CD4-positive, alpha-beta T cell (primary cell): ENCODE measurements around the gene NARF. TPM values are rescaled to one million over a fixed set of nuclear protein-coding genes. Genes with fewer than 3 reads are reported as not detected.

Experiments
- ATAC-seq: fragments of 200-7000 bp; cut with Tn5 transposase; one replicate; pipeline ENCODE4 v1.10.0; 2022; ENCODE audit warnings: mild to moderate bottlenecking; ENCODE audit not compliant: poor library complexity
- CTCF ChIA-PET: fragments of 350-600 bp; sonication (Branson Sonifier 250); formaldehyde crosslinking; loops from one replicate; lab custom pipeline; 2021; ENCODE audit warnings: antibody characterized with exemption, inconsistent platforms; lab: Charles Lee
- POLR2A ChIA-PET: fragments of 350-600 bp; sonication (Branson Sonifier 250); formaldehyde crosslinking; loops from one replicate; lab custom pipeline; 2021; ENCODE audit warnings: antibody characterized with exemption, inconsistent platforms; lab: Charles Lee
- DNase-seq, 14 experiments: peaks; one replicate each; pipeline ENCODE4 v3.0.0-alpha.2; 2013 to 2020; ENCODE audit warnings: mixed read lengths in 2 of 14
- H3K27ac ChIP-seq, 2 donors: one replicate each; pipeline versions ENCODE4 v1.5.1 to v1.7.0; 2013; ENCODE audit warnings: low read length in 2 of 2, low read depth in 1 of 2, mild to moderate bottlenecking in 1 of 2
- H3K27me3 ChIP-seq, 2 experiments: 1 replicate in 1 of 2; 2 replicates in 1 of 2; pipeline versions ENCODE4 v1.6.1 to v1.7.0; 2013; ENCODE audit warnings: low read length in 2 of 2, control low read depth in 1 of 2, mild to moderate bottlenecking in 1 of 2, moderate library complexity in 1 of 2; ENCODE audit not compliant: insufficient read depth in 2 of 2, control insufficient read depth in 1 of 2
- H3K36me3 ChIP-seq: one replicate; pipeline ENCODE4 v1.6.1; 2013; ENCODE audit warnings: low read length, control low read depth; ENCODE audit not compliant: insufficient read depth
- H3K4me1 ChIP-seq: one replicate; pipeline ENCODE4 v1.6.1; 2013; ENCODE audit warnings: low read length, control low read depth; ENCODE audit not compliant: insufficient read depth
- H3K4me3 ChIP-seq: one replicate; pipeline ENCODE4 v1.5.1; 2013; ENCODE audit warnings: mild to moderate bottlenecking, low read length, moderate library complexity
- H3K9me3 ChIP-seq, 2 experiments: 1 replicate in 1 of 2; 2 replicates in 1 of 2; pipeline versions ENCODE4 v1.6.1 to v1.7.0; 2013; ENCODE audit warnings: low read length in 2 of 2, mild to moderate bottlenecking in 2 of 2, control low read depth in 1 of 2, moderate library complexity in 1 of 2; ENCODE audit not compliant: control insufficient read depth in 1 of 2, insufficient read depth in 1 of 2
- H3K27ac Mint-ChIP-seq: one replicate; pipeline ENCODE4 v1.8.0; 2020; ENCODE audit warnings: mixed read lengths
- H3K27me3 Mint-ChIP-seq: one replicate; pipeline ENCODE4 v1.8.0; 2021; ENCODE audit warnings: mixed read lengths
- H3K36me3 Mint-ChIP-seq: one replicate; pipeline ENCODE4 v1.8.0; 2021; ENCODE audit warnings: low read depth, mixed read lengths
- H3K4me1 Mint-ChIP-seq: one replicate; pipeline ENCODE4 v1.8.0; 2021; ENCODE audit warnings: low read depth, mixed read lengths
- H3K4me3 Mint-ChIP-seq: one replicate; pipeline ENCODE4 v1.8.0; 2020; ENCODE audit warnings: mild to moderate bottlenecking, mixed read lengths
- H3K9me3 Mint-ChIP-seq: one replicate; pipeline ENCODE4 v1.8.0; 2020; ENCODE audit warnings: mixed read lengths
- intact Hi-C, 2 experiments: fragments of 100-400 bp; cut with DNase I in 1 of 2; cut with micrococcal nuclease in 1 of 2; formaldehyde crosslinking; loops; one replicate each; pipeline versions ENCODE4 v1.15.1 to v1.9.0; 2023 to 2025; cut with DNase I, micrococcal nuclease
- total RNA-seq, 174 experiments: library from RNA in 2 of 174; stranded (reverse) in 2 of 174; gene quantifications; one replicate each; pipeline ENCODE4 v1.2.3 and lab custom pipeline; 2021 to 2026
- TF ChIP-seq, protein P1 (sequence below): fragments of 200-600 bp; IDR thresholded peaks from one replicate; pipeline ENCODE4 v1.8.0; 2022; ENCODE audit warnings: antibody characterized with exemption, mild to moderate bottlenecking

The NARF gene
- total RNA-seq, 2 experiments from 2014 or later: 57.1 to 62.0 TPM

DNA sequence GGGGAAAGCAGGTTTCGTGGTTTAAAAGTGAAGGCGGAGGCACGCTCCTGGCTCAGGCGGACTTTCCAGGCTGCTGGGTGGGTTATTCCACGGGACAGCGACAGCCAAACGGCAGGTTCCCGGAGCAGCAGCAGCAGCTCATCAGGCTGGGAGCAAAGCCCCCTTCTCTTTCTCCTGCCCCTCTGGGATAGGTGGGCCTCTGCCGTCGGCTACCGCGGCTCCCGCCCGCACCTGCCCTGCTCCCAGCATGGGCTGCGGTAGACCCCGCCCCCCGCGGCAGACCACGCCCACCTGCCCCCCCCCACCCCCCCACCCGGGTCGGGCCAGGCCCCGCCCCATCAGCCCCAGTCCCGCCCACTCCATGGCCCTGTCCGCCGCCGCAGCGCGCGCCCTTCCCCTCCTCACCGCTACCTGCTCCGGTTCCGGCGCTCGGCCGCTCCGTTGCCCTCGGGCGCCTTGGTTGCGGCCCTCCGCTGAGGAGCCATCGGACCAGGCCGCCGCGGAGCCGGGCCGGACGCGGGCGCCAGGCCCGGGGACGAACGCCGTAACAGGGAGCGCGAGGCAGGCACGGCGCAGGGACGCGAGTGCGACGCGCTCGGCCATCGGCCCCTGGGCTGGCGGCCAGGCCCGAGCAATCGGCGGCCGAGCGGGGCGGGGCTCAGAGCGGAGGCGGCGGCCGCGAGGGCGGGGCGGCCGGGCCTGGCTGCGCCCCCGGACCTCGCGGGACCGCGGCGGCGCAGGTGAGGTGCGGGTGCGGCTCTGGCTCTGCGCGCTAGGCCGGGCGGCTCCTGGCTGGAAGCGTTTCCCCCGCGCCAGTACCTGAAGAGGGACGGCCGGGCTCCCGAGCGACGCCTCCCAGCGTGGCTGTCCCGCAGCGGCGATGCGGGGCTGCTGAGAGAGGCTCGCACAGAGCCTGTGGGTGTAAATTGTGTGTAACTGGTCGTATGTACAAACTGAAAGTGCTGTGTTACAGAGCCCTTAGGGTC is 40.2 kb upstream of the NARF start, which contains the start of the genes HEXD and OGFOD3:
HEXD (plus strand) TSS at position 347 of the 986 bp plus-strand sequence. CDS start 1,453 bp downstream, outside the sequence.
OGFOD3 (minus strand) TSS at position 586 of the 986 bp plus-strand sequence; CDS start at position 485, 101 bp downstream.
- H3K27ac Mint-ChIP-seq: peak within 1 kb of the TSS; percentile 78
- ChIA-PET CTCF (interaction anchor here (0.6 to 1.3 kb wide), 3 partner anchors 20 to 182 kb away, joined by 3 to 5 read pairs (median 3); no protein-coding TSS in a partner anchor), POLR2A (interaction anchor here (0.6 to 1.4 kb wide), 6 partner anchors 8 to 547 kb away, joined by 3 to 11 read pairs (median 5); partner anchors contain the start of genes ARHGDIA and NARF)
- Histone ChIP-seq H3K27ac (peak within 1 kb of the TSS; percentile 35 to 50), H3K27me3 (no peaks in the 10 kb centered on the region), H3K4me1 (peaks cover 30% of the 10 kb centered on the region), H3K9me3 (peaks cover 0 to 3% of the 10 kb centered on the region in 2 experiments), H3K4me3 (peak within 1 kb of the TSS; percentile 76), H3K36me3 (peaks cover 14% of the 10 kb centered on the region)
- TF ChIP-seq, protein P1, sequence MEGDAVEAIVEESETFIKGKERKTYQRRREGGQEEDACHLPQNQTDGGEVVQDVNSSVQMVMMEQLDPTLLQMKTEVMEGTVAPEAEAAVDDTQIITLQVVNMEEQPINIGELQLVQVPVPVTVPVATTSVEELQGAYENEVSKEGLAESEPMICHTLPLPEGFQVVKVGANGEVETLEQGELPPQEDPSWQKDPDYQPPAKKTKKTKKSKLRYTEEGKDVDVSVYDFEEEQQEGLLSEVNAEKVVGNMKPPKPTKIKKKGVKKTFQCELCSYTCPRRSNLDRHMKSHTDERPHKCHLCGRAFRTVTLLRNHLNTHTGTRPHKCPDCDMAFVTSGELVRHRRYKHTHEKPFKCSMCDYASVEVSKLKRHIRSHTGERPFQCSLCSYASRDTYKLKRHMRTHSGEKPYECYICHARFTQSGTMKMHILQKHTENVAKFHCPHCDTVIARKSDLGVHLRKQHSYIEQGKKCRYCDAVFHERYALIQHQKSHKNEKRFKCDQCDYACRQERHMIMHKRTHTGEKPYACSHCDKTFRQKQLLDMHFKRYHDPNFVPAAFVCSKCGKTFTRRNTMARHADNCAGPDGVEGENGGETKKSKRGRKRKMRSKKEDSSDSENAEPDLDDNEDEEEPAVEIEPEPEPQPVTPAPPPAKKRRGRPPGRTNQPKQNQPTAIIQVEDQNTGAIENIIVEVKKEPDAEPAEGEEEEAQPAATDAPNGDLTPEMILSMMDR: no peak
- intact Hi-C loops: loop anchor here (1.0 to 10.0 kb wide), 9 partner anchors 32 to 383 kb away; partner anchors contain the start of genes CYBC1 (in 2 of the 2), DCXR (in 2 of the 2), FOXK2 (in 1 of the 2) and NARF (in 1 of the 2)
- DNase-seq: peak; percentile 69 to 95 (median 83)
- peaks cover 32% of the 10 kb centered on the region for H3K36me3 Mint-ChIP-seq
- H3K4me1 Mint-ChIP-seq: peaks cover 32% of the 10 kb centered on the region
- H3K27me3 Mint-ChIP-seq: no peaks in the 10 kb centered on the region
- H3K4me3 Mint-ChIP-seq: peak within 1 kb of the TSS; percentile 85
- H3K9me3 Mint-ChIP-seq: no peaks in the 10 kb centered on the region
- ATAC-seq: peak; percentile 85

DNA sequence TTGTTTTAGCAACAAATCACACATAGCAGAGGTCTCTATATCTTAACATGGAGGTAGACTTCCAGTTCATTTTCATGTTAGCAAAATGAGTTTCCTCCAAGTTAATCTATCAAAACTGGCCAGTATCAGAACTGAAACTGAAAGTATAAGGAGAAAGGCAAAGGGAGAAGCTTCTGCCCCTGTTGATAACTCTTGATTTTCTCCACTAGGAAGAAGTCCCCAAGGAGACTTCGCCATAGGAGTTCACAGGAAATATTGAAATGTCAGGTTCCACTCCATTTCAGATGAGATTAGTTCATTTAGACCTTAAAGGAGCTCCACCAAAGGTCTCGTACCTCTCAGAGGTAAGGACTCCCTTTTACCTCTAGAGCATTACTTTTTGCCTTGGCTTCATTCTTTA is 39.0 kb upstream of the NARF start:
- Histone ChIP-seq H3K27me3 (no peaks in the 10 kb centered on the region), H3K4me3 (peak overlapping the region; percentile 76), H3K9me3 (peaks cover 0 to 3% of the 10 kb centered on the region in 2 experiments), H3K4me1 (peaks cover 30% of the 10 kb centered on the region), H3K36me3 (peaks cover 12% of the 10 kb centered on the region), H3K27ac (peak overlapping the region in 1 of 2 donors; percentile 35)
- ChIA-PET CTCF (interaction anchor here (0.5 to 1.3 kb wide), 3 partner anchors 21 to 144 kb away, joined by 3 to 5 read pairs (median 3); no protein-coding TSS in a partner anchor), POLR2A (interaction anchor here (0.6 to 1.4 kb wide), 11 partner anchors 8 to 549 kb away, joined by 3 to 11 read pairs (median 4); partner anchors contain the start of genes ARHGDIA and NARF)
- Mint-ChIP-seq H3K4me1 (peaks cover 30% of the 10 kb centered on the region), H3K27me3 (no peaks in the 10 kb centered on the region), H3K36me3 (peaks cover 28% of the 10 kb centered on the region), H3K27ac (peak overlapping the region; percentile 78), H3K9me3 (no peaks in the 10 kb centered on the region), H3K4me3 (peak overlapping the region; percentile 85)
- no peak for ATAC-seq
- intact Hi-C loops: loop anchor here (2.0 to 10.0 kb wide), 6 partner anchors 33 to 385 kb away; partner anchors contain the start of genes DCXR (in 2 of the 2), CYBC1 (in 1 of the 2), RAC3 (in 1 of the 2) and TBCD (in 1 of the 2)
- DNase-seq: peak in 3 of 14 experiments; percentile 28 to 55 (median 32)
- TF ChIP-seq, protein P1: no peak
